Fibroblast of villous mesenchyme (primary cell): ENCODE results near the gene CYP26B1. TPM values are rescaled to one million over a fixed set of nuclear protein-coding genes. Genes with fewer than 3 reads are reported as not detected.

Experiments used
- DNase-seq: peaks from one replicate; pipeline ENCODE4 v3.0.0-alpha.2; 2010; ENCODE audit warnings: low read depth
- H3K4me3 ChIP-seq: 2 replicates; pipeline ENCODE4 v1.5.1; 2011; ENCODE audit warnings: low read depth, mild to moderate bottlenecking, low read length
- CTCF ChIP-seq: IDR thresholded peaks from 2 replicates; pipeline ENCODE4 v1.5.1; 2012; ENCODE audit warnings: low read depth, mild to moderate bottlenecking, low read length; ENCODE audit not compliant: insufficient read depth
- total RNA-seq: library from RNA; depleted of rRNA; stranded (reverse); fragments of >200 nt; gene quantifications from 2 replicates; pipeline ENCODE4 v1.2.3, GENCODE V29; 2012

Gene CYP26B1
- total RNA-seq, 1 donor: 0.43 TPM

GRCh38 chr2:72155737-72156136 is 8.1 kb upstream of the CYP26B1 start:
- DNase-seq: no peak
- no peak overlapping the region for H3K4me3 ChIP-seq
- TF ChIP-seq CTCF: no peak

- no peak overlapping the region for H3K4me3 ChIP-seq
- TF ChIP-seq CTCF: no peak
- no peak for DNase-seq
These were observed 7.5 kb upstream of the CYP26B1 start for GRCh38 chr2:72155151-72155550.

GRCh38 chr2:72154386-72154975 is 6.8 kb upstream of the CYP26B1 start:
- DNase-seq: no peak
- TF ChIP-seq CTCF: no peak
- no peak overlapping the region for H3K4me3 ChIP-seq

GRCh38 chr2:72153924-72154323 is 6.3 kb upstream of the CYP26B1 start:
- H3K4me3 ChIP-seq: no peak overlapping the region
- no peak for TF ChIP-seq CTCF
- DNase-seq: no peak

GRCh38 chr2:72153026-72153791 is 5.5 kb upstream of the CYP26B1 start:
- TF ChIP-seq CTCF: no peak
- no peak overlapping the region for H3K4me3 ChIP-seq
- DNase-seq: no peak

- H3K4me3 ChIP-seq: no peak overlapping the region
- no peak for DNase-seq
- no peak for TF ChIP-seq CTCF
These were observed 3.2 kb upstream of the CYP26B1 start for GRCh38 chr2:72150861-72151356.
